Uterus (tissue), 2 donors: Measurements from ENCODE around the gene EI24.

Source experiments
- POLR2A ChIP-seq, 2 donors: fragments of 450-650 bp; IDR thresholded peaks; one replicate each; pipeline ENCODE4 v1.6.1; 2016; ENCODE audit warnings: antibody characterized with exemption in 2 of 2, mild to moderate bottlenecking in 1 of 2, moderate library complexity in 1 of 2
- TF ChIP-seq, protein P1 (sequence below), 4 experiments: fragments of 200-600 bp in 2 of 4; fragments of 450-650 bp in 2 of 4; sonication (generic) in 2 of 4; IDR thresholded peaks; one replicate each; pipeline ENCODE4 v1.5.1; 2016 to 2019; ENCODE audit warnings: antibody characterized with exemption in 4 of 4, mild to moderate bottlenecking in 2 of 4, moderate library complexity in 1 of 4

DNA sequence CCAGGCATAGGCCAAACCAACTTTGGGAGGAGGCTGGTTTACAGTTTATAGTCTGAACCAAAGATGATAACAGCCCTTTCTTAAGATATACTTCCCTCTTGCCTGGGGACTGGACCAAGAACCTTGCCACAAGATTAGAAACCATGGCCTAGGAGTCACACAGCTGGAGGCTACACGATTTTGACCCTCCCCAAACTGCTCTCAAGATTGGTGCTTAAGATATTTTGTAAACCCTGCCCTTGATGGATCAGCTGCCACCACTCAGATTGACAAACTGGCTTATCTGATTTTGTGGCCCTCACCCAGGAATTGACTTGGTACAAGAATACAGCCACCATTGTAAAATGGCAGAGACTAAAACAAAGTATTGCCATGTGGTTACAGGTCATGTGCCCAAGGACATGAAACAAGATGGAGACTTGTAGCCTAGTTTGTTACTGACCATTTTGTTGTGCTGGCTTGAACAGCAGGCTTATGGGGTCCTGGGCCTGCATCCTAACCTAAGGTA lies 17.4 kb upstream of the EI24 start:
- TF ChIP-seq, protein P1, sequence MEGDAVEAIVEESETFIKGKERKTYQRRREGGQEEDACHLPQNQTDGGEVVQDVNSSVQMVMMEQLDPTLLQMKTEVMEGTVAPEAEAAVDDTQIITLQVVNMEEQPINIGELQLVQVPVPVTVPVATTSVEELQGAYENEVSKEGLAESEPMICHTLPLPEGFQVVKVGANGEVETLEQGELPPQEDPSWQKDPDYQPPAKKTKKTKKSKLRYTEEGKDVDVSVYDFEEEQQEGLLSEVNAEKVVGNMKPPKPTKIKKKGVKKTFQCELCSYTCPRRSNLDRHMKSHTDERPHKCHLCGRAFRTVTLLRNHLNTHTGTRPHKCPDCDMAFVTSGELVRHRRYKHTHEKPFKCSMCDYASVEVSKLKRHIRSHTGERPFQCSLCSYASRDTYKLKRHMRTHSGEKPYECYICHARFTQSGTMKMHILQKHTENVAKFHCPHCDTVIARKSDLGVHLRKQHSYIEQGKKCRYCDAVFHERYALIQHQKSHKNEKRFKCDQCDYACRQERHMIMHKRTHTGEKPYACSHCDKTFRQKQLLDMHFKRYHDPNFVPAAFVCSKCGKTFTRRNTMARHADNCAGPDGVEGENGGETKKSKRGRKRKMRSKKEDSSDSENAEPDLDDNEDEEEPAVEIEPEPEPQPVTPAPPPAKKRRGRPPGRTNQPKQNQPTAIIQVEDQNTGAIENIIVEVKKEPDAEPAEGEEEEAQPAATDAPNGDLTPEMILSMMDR (IDR thresholded peaks at IDR 0.05), result no peak
- TF ChIP-seq POLR2A (IDR thresholded peaks at IDR 0.05), result no peak
